IPS-18a (cell line): Measurements from ENCODE around the gene CDKL5.

Experiments used
- H3K27ac ChIP-seq: one replicate; pipeline ENCODE4 v1.5.1; 2013; ENCODE audit warnings: low read length
- H3K27me3 ChIP-seq: one replicate; pipeline ENCODE4 v1.6.1; 2013; ENCODE audit warnings: mild to moderate bottlenecking, low read length; ENCODE audit not compliant: control insufficient read depth, insufficient read depth
- H3K36me3 ChIP-seq: one replicate; pipeline ENCODE4 v1.6.1; 2013; ENCODE audit warnings: low read depth, low read length; ENCODE audit not compliant: control insufficient read depth
- H3K4me1 ChIP-seq: one replicate; pipeline ENCODE4 v1.6.1; 2013; ENCODE audit warnings: low read depth, low read length; ENCODE audit not compliant: control insufficient read depth
- H3K4me3 ChIP-seq: one replicate; pipeline ENCODE4 v1.5.1; 2013; ENCODE audit warnings: low read length
- H3K9ac ChIP-seq: one replicate; pipeline ENCODE4 v1.6.1; 2013; ENCODE audit warnings: mild to moderate bottlenecking, low read length, moderate library complexity
- H3K9me3 ChIP-seq: one replicate; pipeline ENCODE4 v1.6.1; 2013; ENCODE audit warnings: low read depth, low read length; ENCODE audit not compliant: control insufficient read depth

Gene CDKL5

DNA sequence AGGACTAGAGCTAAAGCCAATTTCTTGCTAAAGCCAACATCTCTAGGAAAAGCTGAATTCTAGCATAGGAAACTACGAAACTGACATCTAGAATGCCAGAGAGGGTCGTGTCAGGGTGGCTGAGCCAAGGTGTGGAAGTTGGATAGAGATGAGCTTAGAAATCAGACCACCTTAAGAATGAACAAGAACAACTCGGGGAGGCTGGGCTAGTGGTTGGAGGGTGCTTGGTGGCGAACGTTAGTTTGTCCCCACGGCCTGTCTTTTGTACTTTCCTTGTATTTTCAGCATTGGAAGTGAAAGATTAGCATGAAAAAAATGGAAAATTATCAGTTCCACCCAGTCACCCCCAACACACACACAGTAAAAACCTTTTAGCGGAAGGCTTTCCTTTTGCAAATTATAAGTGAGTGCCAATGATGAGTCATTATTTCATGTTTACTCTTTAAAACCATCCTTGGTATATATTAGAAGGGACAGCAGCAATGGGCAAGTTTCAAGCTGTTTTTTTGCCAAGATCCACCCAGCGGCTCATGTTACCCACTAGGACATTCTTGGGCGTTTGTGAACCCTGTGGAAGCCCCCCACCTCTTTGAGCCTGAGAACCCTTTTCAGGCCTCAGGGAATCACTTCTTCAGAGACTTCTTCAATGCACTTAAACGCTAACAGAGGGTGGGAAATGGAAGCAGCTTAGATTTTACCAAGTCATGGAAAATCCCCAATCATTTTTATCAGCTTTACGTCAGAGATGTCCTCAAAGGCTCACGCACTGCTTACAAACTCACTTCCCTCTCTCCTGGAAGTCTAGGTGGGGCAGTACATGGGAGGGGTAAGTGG is 277.2 kb downstream of the CDKL5 start:
- H3K27ac ChIP-seq = no peak overlapping the region
- no peaks in the 10 kb centered on the region for H3K27me3 ChIP-seq
- H3K9ac ChIP-seq = no peak overlapping the region
- H3K36me3 ChIP-seq = no peaks in the 10 kb centered on the region
- no peak overlapping the region for H3K4me3 ChIP-seq
- H3K4me1 ChIP-seq = no peaks in the 10 kb centered on the region
- peaks cover 16% of the 10 kb centered on the region for H3K9me3 ChIP-seq
